Muscle of leg (tissue), 11 donors: ENCODE data around the gene XPO5. TPM values are rescaled to one million over a fixed set of nuclear protein-coding genes. Genes with fewer than 3 reads are reported as not detected.

Experiments
- DNase-seq: peaks from one replicate; pipeline ENCODE4 v3.0.0; 2013
- H3K27ac ChIP-seq: one replicate; pipeline ENCODE4 v1.5.1; 2013; ENCODE audit warnings: mild to moderate bottlenecking, low read length, control low read depth
- H3K27me3 ChIP-seq: one replicate; pipeline ENCODE4 v1.6.1; 2013; ENCODE audit warnings: low read length; ENCODE audit not compliant: control insufficient read depth, insufficient read depth
- H3K36me3 ChIP-seq: one replicate; pipeline ENCODE4 v1.6.1; 2013; ENCODE audit warnings: low read length; ENCODE audit not compliant: control insufficient read depth, insufficient read depth
- H3K4me1 ChIP-seq: one replicate; pipeline ENCODE4 v1.6.1; 2013; ENCODE audit warnings: low read length; ENCODE audit not compliant: control insufficient read depth, insufficient read depth
- H3K4me3 ChIP-seq: one replicate; pipeline ENCODE4 v1.5.1; 2013; ENCODE audit warnings: low read length, control low read depth
- H3K9me3 ChIP-seq: replicated peaks from 2 replicates; pipeline ENCODE4 v1.6.1; 2013; ENCODE audit warnings: low read depth, low read length; ENCODE audit not compliant: control insufficient read depth
- WGBS: methylation state at CpG from one replicate; pipeline ENCODE4 v1.1.5; 2013; ENCODE audit warnings: missing lambda C conversion rate; ENCODE audit not compliant: insufficient coverage; 5-methylcytosine and 5-hydroxymethylcytosine counted together
- polyA plus RNA-seq, 8 donors: library from polyadenylated mRNA; unstranded; fragments of 120-200 nt; gene quantifications; one replicate each; pipeline versions ENCODE4 v1.2.1 to v1.2.3, GENCODE V29; 2013; ENCODE audit warnings: inconsistent platforms in 1 of 8, low replicate concordance in 1 of 8; ENCODE audit not compliant: insufficient read length in 8 of 8, insufficient read depth in 1 of 8
- total RNA-seq: library from RNA; stranded (reverse); fragments of 120-200 nt; gene quantifications from one replicate; pipeline ENCODE4 v1.2.4, GENCODE V29; 2013

XPO5 gene
- total and polyA plus RNA-seq, 9 donors = 17.2 to 38.2 (median 24.3) TPM

- peaks cover 44% of the 10 kb centered on the region for H3K36me3 ChIP-seq
- H3K27me3 ChIP-seq = no peaks in the 10 kb centered on the region
- WGBS = 100% methylated on average over 3 of the region's 9 CpGs
- DNase-seq = no peak
- H3K27ac ChIP-seq = no peak overlapping the region
- H3K9me3 ChIP-seq = no peaks in the 10 kb centered on the region
- H3K4me1 ChIP-seq = no peaks in the 10 kb centered on the region
- H3K4me3 ChIP-seq = no peak overlapping the region
Observed at GRCh38 chr6:43616725-43617472, 41.1 kb upstream of the XPO5 start.

- DNase-seq = no peak
- peaks cover 34% of the 10 kb centered on the region for H3K36me3 ChIP-seq
- no peaks in the 10 kb centered on the region for H3K27me3 ChIP-seq
- H3K9me3 ChIP-seq = no peaks in the 10 kb centered on the region
- H3K4me3 ChIP-seq = no peak overlapping the region
- H3K4me1 ChIP-seq = no peaks in the 10 kb centered on the region
- H3K27ac ChIP-seq = no peak overlapping the region
- no CpG with 5 or more reads among the region's 3 CpGs for WGBS
Observed at GRCh38 chr6:43614396-43614730, 38.5 kb upstream of the XPO5 start.

GRCh38 chr6:43613721-43614395, 38.0 kb upstream of the XPO5 start:
- WGBS = 76% methylated on average over 4 of the region's 6 CpGs
- peaks cover 30% of the 10 kb centered on the region for H3K36me3 ChIP-seq
- no peak overlapping the region for H3K4me3 ChIP-seq
- H3K9me3 ChIP-seq = no peaks in the 10 kb centered on the region
- H3K4me1 ChIP-seq = no peaks in the 10 kb centered on the region
- no peak for DNase-seq
- H3K27me3 ChIP-seq = no peaks in the 10 kb centered on the region
- no peak overlapping the region for H3K27ac ChIP-seq

- Histone ChIP-seq H3K4me3 (no peak overlapping the region), H3K27ac (no peak overlapping the region), H3K36me3 (peaks cover 35% of the 10 kb centered on the region), H3K9me3 (no peaks in the 10 kb centered on the region), H3K27me3 (no peaks in the 10 kb centered on the region), H3K4me1 (no peaks in the 10 kb centered on the region)
- no peak for DNase-seq
- 98% methylated on average over 5 of the region's 5 CpGs for WGBS
Observed at GRCh38 chr6:43610431-43610830, 34.6 kb upstream of the XPO5 start.

- H3K4me1 ChIP-seq = no peaks in the 10 kb centered on the region
- H3K27me3 ChIP-seq = no peaks in the 10 kb centered on the region
- peaks cover 35% of the 10 kb centered on the region for H3K36me3 ChIP-seq
- no CpG with 5 or more reads among the region's 1 CpG for WGBS
- no peak overlapping the region for H3K4me3 ChIP-seq
- no peaks in the 10 kb centered on the region for H3K9me3 ChIP-seq
- no peak for DNase-seq
- no peak overlapping the region for H3K27ac ChIP-seq
Observed at GRCh38 chr6:43609402-43609801, 33.6 kb upstream of the XPO5 start.

- no peak overlapping the region for H3K27ac ChIP-seq
- peaks cover 33% of the 10 kb centered on the region for H3K36me3 ChIP-seq
- DNase-seq = no peak
- no peaks in the 10 kb centered on the region for H3K9me3 ChIP-seq
- H3K4me1 ChIP-seq = no peaks in the 10 kb centered on the region
- WGBS = 80% methylated on average over 1 of the region's 1 CpG
- H3K4me3 ChIP-seq = no peak overlapping the region
- H3K27me3 ChIP-seq = no peaks in the 10 kb centered on the region
Observed at GRCh38 chr6:43608807-43609206, 33.0 kb upstream of the XPO5 start.

- Histone ChIP-seq H3K27ac (no peak overlapping the region), H3K36me3 (peaks cover 31% of the 10 kb centered on the region), H3K9me3 (no peaks in the 10 kb centered on the region), H3K27me3 (no peaks in the 10 kb centered on the region), H3K4me3 (no peak overlapping the region), H3K4me1 (no peaks in the 10 kb centered on the region)
- DNase-seq = peak; percentile 77
- 14% methylated on average over 4 of the region's 5 CpGs for WGBS
Observed at GRCh38 chr6:43608310-43608763, 32.5 kb upstream of the XPO5 start.

- H3K4me3 ChIP-seq = no peak overlapping the region
- H3K36me3 ChIP-seq = peaks cover 42% of the 10 kb centered on the region
- no peaks in the 10 kb centered on the region for H3K4me1 ChIP-seq
- DNase-seq = no peak
- H3K27ac ChIP-seq = no peak overlapping the region
- no CpG with 5 or more reads among the region's 2 CpGs for WGBS
- no peaks in the 10 kb centered on the region for H3K27me3 ChIP-seq
- no peaks in the 10 kb centered on the region for H3K9me3 ChIP-seq
Observed at GRCh38 chr6:43606019-43606418, 30.2 kb upstream of the XPO5 start.

GRCh38 chr6:43604174-43604573, 28.3 kb upstream of the XPO5 start:
- 100% methylated on average over 1 of the region's 2 CpGs for WGBS
- Histone ChIP-seq H3K36me3 (peaks cover 37% of the 10 kb centered on the region), H3K27ac (no peak overlapping the region), H3K9me3 (no peaks in the 10 kb centered on the region), H3K4me3 (no peak overlapping the region), H3K27me3 (no peaks in the 10 kb centered on the region), H3K4me1 (no peaks in the 10 kb centered on the region)
- DNase-seq = no peak

- 100% methylated on average over 2 of the region's 2 CpGs for WGBS
- Histone ChIP-seq H3K4me3 (no peak overlapping the region), H3K27ac (no peak overlapping the region), H3K4me1 (no peaks in the 10 kb centered on the region), H3K36me3 (peaks cover 46% of the 10 kb centered on the region), H3K9me3 (no peaks in the 10 kb centered on the region), H3K27me3 (no peaks in the 10 kb centered on the region)
- no peak for DNase-seq
Observed at GRCh38 chr6:43600595-43600994, 24.8 kb upstream of the XPO5 start.
